NCI-H748 (cell line): ENCODE measurements around the gene ITK.

ENCODE experiments used
- DNase-seq: peaks from one replicate; lab custom pipeline; 2025; ENCODE audit not compliant: unreplicated experiment; lab: John Stamatoyannopoulos, UW

Gene ITK

DNA sequence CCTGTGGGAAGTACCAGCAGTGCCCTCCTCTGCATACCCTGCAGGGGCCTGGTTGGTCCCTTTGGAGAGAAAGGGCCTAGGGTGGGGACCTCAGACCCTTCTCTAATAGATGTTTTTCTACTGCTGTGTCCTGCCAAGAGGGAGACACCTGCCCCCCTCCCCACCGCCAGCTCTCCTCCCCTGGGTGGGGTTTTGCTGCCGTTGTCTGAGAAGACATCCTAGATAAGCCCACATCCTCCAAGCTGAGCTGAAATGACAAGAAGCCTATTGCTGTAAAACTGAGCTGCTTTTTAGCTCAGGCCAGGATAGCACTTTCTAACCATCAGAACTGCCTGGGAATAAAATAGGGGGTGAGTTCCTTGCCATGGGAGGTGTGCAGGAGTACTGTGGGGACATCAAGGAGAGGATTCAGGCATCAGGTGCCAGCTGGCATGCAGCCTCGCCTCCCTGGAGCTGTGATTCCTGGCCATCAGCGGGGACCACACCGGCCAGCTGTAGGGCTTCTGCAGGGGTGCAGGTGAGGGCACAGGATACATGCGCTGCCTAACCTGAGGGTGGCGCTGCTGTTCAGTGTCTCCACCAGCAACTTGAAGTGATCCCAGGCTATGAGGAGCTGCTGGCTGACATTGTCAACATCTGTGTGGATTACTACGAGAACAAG lies 123.2 kb downstream of the ITK start:
- DNase-seq: peak; percentile 17
